GM19463 (cell line): ENCODE data around the gene SLC5A4.

ENCODE experiments used
- ATAC-seq: cut with Tn5 transposase; IDR thresholded peaks from one replicate; pipeline ENCODE4 v1.9.1; 2021; ENCODE audit warnings: mild to moderate bottlenecking, moderate library complexity; ENCODE audit not compliant: unreplicated experiment

Gene SLC5A4

GRCh38 chr22:32233091-32233490 is 22.1 kb downstream of the SLC5A4 start:
- ATAC-seq, result no peak

- ATAC-seq, result no peak
These were observed 22.8 kb downstream of the SLC5A4 start for GRCh38 chr22:32232191-32232830.

- ATAC-seq, result no peak
These were observed 28.6 kb downstream of the SLC5A4 start for GRCh38 chr22:32226326-32227104.

GRCh38 chr22:32222991-32223390 is 32.2 kb downstream of the SLC5A4 start:
- ATAC-seq, result no peak

- ATAC-seq, result no peak
These were observed 36.1 kb downstream of the SLC5A4 start for GRCh38 chr22:32219026-32219425.

GRCh38 chr22:32218470-32218869 is 36.7 kb downstream of the SLC5A4 start:
- ATAC-seq, result no peak

GRCh38 chr22:32217465-32217864 is 37.7 kb downstream of the SLC5A4 start:
- no peak for ATAC-seq

- ATAC-seq, result no peak
These were observed 38.2 kb downstream of the SLC5A4 start for GRCh38 chr22:32216911-32217310.

- no peak for ATAC-seq
These were observed 44.1 kb downstream of the SLC5A4 start for GRCh38 chr22:32211011-32211410.

GRCh38 chr22:32208681-32209080 is 46.5 kb downstream of the SLC5A4 start:
- no peak for ATAC-seq

GRCh38 chr22:32207971-32208480 is 47.1 kb downstream of the SLC5A4 start:
- ATAC-seq, result no peak

GRCh38 chr22:32206774-32207758 is 48.1 kb downstream of the SLC5A4 start:
- no peak for ATAC-seq

GRCh38 chr22:32205974-32206773 is 49.0 kb downstream of the SLC5A4 start:
- ATAC-seq, result no peak

- ATAC-seq, result no peak
These were observed 50.1 kb downstream of the SLC5A4 start, which contains the start of gene RFPL2 for GRCh38 chr22:32204856-32205722. Gene RFPL2, minus strand, starts transcription at chr22:32205073. Its CDS starts 2,622 bp downstream, at chr22:32202451.

GRCh38 chr22:32204040-32204855 is 50.9 kb downstream of the SLC5A4 start:
- no peak for ATAC-seq

- no peak for ATAC-seq
These were observed 51.7 kb downstream of the SLC5A4 start for GRCh38 chr22:32203181-32204039.

- ATAC-seq, result no peak
These were observed 52.5 kb downstream of the SLC5A4 start for GRCh38 chr22:32202539-32203180.
